Motor neuron (in vitro differentiated cells): ENCODE measurements around the gene CYS1. TPM values are rescaled to one million over a fixed set of nuclear protein-coding genes. Genes with fewer than 3 reads are reported as not detected.
A peak's percentile ranks its signal among the peaks of the same experiment; 100 is the strongest.

Source experiments
- ATAC-seq, 8 experiments: fragments of 200-7000 bp; cut with Tn5 transposase; replicated peaks in 6 of 8; 2 replicates each; pipeline ENCODE4 v1.8.0; 2021; ENCODE audit warnings: mild to moderate bottlenecking in 8 of 8, moderate library complexity in 8 of 8
- H3K27ac ChIP-seq, 2 donors: fragments of 250-450 bp; sonication (Bioruptor Pico); 2 replicates each; pipeline ENCODE4 v1.9.0; 2021; ENCODE audit warnings: antibody characterized with exemption in 2 of 2, mild to moderate bottlenecking in 2 of 2, moderate library complexity in 1 of 2
- H3K4me1 ChIP-seq, 2 donors: fragments of 250-450 bp; sonication (Bioruptor Pico); replicated peaks in 1 of 2; 2 replicates each; pipeline ENCODE4 v1.6.1; 2021; ENCODE audit warnings: antibody characterized with exemption in 2 of 2, mild to moderate bottlenecking in 2 of 2, moderate library complexity in 1 of 2
- H3K4me3 ChIP-seq, 5 donors: fragments of 250-450 bp; sonication (Bioruptor Pico); 2 replicates each; pipeline ENCODE4 v1.9.0; 2021; ENCODE audit warnings: antibody characterized with exemption in 5 of 5, mild to moderate bottlenecking in 5 of 5, moderate library complexity in 4 of 5
- WGBS, 10 experiments: fragments of 450-650 bp; shearing (Covaris generic); methylation state at CpG; one replicate each; pipeline ENCODE4 v1.0.0; 2022; 5-methylcytosine and 5-hydroxymethylcytosine counted together
- in situ Hi-C, 9 experiments: fragments of 400-800 bp; cut with MboI; loops; one replicate each; pipeline ENCODE4 v1.15.0; 2021; ENCODE audit warnings: low sequenced_read_pairs in 9 of 9, low pct_unique_long_range_greater_than_20kb in 2 of 9; ENCODE audit not compliant: unreplicated experiment in 9 of 9
- total RNA-seq, 8 experiments: library from RNA; unstranded; fragments of 300-600 nt; gene quantifications; 2 replicates each; pipeline versions ENCODE4 v1.2.3 to v1.2.4, GENCODE V29; 2022

CYS1 gene
- total RNA-seq, 8 experiments from 2014 or later, result 0.14 to 6.2 (median 0.50) TPM; not detected in 1

- H3K4me1 ChIP-seq, result peaks cover 28 to 30% of the 10 kb centered on the region in 2 donors
- peak in 7 of 8 experiments; percentile 30 to 77 (median 35) for ATAC-seq
- no peak overlapping the region for H3K4me3 ChIP-seq
- in situ Hi-C loops, result loop anchor here in 3 of 9 experiments (25.0 kb wide), 1 partner anchor 218 kb away; no protein-coding TSS in a partner anchor
- WGBS, 10 experiments, result 4 to 86% (median 50%) methylated on average over 1 to 7 of the region's 9 CpGs; no CpG with 5 or more reads in 3 of the 10 experiments
- no peak overlapping the region for H3K27ac ChIP-seq
Observed at GRCh38 chr2:10030311-10030736, 49.9 kb downstream of the CYS1 start.

GRCh38 chr2:10029875-10030223, 50.4 kb downstream of the CYS1 start:
- in situ Hi-C loops, result loop anchor here in 3 of 9 experiments (25.0 kb wide), 1 partner anchor 218 kb away; no protein-coding TSS in a partner anchor
- 22 to 100% (median 76%) methylated on average over 1 to 7 of the region's 7 CpGs; no CpG with 5 or more reads in 1 of the 10 experiments for whole genome bisulfite sequencing, 10 experiments
- Histone ChIP-seq H3K27ac (no peak overlapping the region), H3K4me1 (peaks cover 28 to 30% of the 10 kb centered on the region in 2 donors), H3K4me3 (no peak overlapping the region)
- ATAC-seq, result no peak

- H3K4me3 ChIP-seq, result no peak overlapping the region
- ATAC-seq, result peak; percentile 79 to 92 (median 82)
- WGBS, 10 experiments, result 0 to 71% (median 37%) methylated on average over 1 to 6 of the region's 26 CpGs; no CpG with 5 or more reads in 6 of the 10 experiments
- peak overlapping the region in 1 of 2 donors; percentile 5 for H3K27ac ChIP-seq
- in situ Hi-C loops, result loop anchor here in 3 of 9 experiments (25.0 kb wide), 1 partner anchor 217 kb away; no protein-coding TSS in a partner anchor
- H3K4me1 ChIP-seq, result peaks cover 28 to 30% of the 10 kb centered on the region in 2 donors
Observed at GRCh38 chr2:10028988-10029874, 51.0 kb downstream of the CYS1 start.

- ATAC-seq, result peak; percentile 23 to 65 (median 54)
- Histone ChIP-seq H3K27ac (peak overlapping the region in 1 of 2 donors; percentile 5), H3K4me1 (peaks cover 28 to 30% of the 10 kb centered on the region in 2 donors), H3K4me3 (no peak overlapping the region)
- 25 to 83% (median 58%) methylated on average over 1 to 7 of the region's 16 CpGs; no CpG with 5 or more reads in 4 of the 10 experiments for WGBS, 10 experiments
- in situ Hi-C loops, result loop anchor here in 3 of 9 experiments (25.0 kb wide), 1 partner anchor 216 kb away; no protein-coding TSS in a partner anchor
Observed at GRCh38 chr2:10028407-10028987, 51.7 kb downstream of the CYS1 start.

- ATAC-seq, result peak in 1 of 8 experiments; percentile 0
Observed at GRCh38 chr2:10027660-10028330, 52.4 kb downstream of the CYS1 start.

GRCh38 chr2:10026940-10027569, 53.2 kb downstream of the CYS1 start:
- no peak for ATAC-seq
- 50 to 100% (median 80%) methylated on average over 1 to 8 of the region's 8 CpGs; no CpG with 5 or more reads in 3 of the 10 experiments for WGBS, 10 experiments
- Histone ChIP-seq H3K4me1 (peaks cover 34% of the 10 kb centered on the region in 2 donors), H3K4me3 (no peak overlapping the region), H3K27ac (no peak overlapping the region)
- in situ Hi-C loops, result loop anchor here in 3 of 9 experiments (25.0 kb wide), 1 partner anchor 215 kb away; no protein-coding TSS in a partner anchor

More at GRCh38 chr2:10027660-10028330, 52.4 kb downstream of the CYS1 start:
- in situ Hi-C loops, result loop anchor here in 3 of 9 experiments (25.0 kb wide), 1 partner anchor 215 kb away; no protein-coding TSS in a partner anchor
- H3K4me1 ChIP-seq, result peaks cover 29 to 31% of the 10 kb centered on the region in 2 donors
- 90 to 100% (median 100%) methylated on average over 1 to 4 of the region's 16 CpGs; no CpG with 5 or more reads in 5 of the 10 experiments for WGBS, 10 experiments
- no peak overlapping the region for H3K27ac ChIP-seq
- no peak overlapping the region for H3K4me3 ChIP-seq

GRCh38 chr2:10022966-10023662, 57.1 kb downstream of the CYS1 start:
- Histone ChIP-seq H3K4me1 (peaks cover 4 to 6% of the 10 kb centered on the region in 2 donors), H3K4me3 (no peak overlapping the region), H3K27ac (no peak overlapping the region)
- peak in 5 of 8 experiments; percentile 26 to 61 (median 46) for ATAC-seq
- WGBS, 10 experiments, result 71 to 100% (median 83%) methylated on average over 1 to 5 of the region's 10 CpGs; no CpG with 5 or more reads in 4 of the 10 experiments
- in situ Hi-C loops, result no loop called here

- Histone ChIP-seq H3K27ac (no peak overlapping the region), H3K4me1 (peaks cover 4 to 6% of the 10 kb centered on the region in 2 donors), H3K4me3 (no peak overlapping the region)
- in situ Hi-C loops, result no loop called here
- 91 to 100% methylated on average over 1 to 4 of the region's 4 CpGs; no CpG with 5 or more reads in 8 of the 10 experiments for WGBS, 10 experiments
- peak in 5 of 8 experiments; percentile 12 to 59 (median 47) for ATAC-seq
Observed at GRCh38 chr2:10022445-10022844, 57.8 kb downstream of the CYS1 start.

- peak in 4 of 8 experiments; percentile 4 to 25 (median 10) for ATAC-seq
- H3K4me1 ChIP-seq, result peaks cover 4 to 6% of the 10 kb centered on the region in 2 donors
- H3K4me3 ChIP-seq, result no peak overlapping the region
- in situ Hi-C loops, result no loop called here
- 20 to 100% (median 90%) methylated on average over 1 to 2 of the region's 16 CpGs; no CpG with 5 or more reads in 7 of the 10 experiments for WGBS, 10 experiments
- H3K27ac ChIP-seq, result no peak overlapping the region
Observed at GRCh38 chr2:10022041-10022421, 58.2 kb downstream of the CYS1 start.

GRCh38 chr2:10019602-10020400, 60.4 kb downstream of the CYS1 start:
- no peak for ATAC-seq
- in situ Hi-C loops, result no loop called here
- Histone ChIP-seq H3K4me3 (no peak overlapping the region), H3K27ac (no peak overlapping the region), H3K4me1 (peaks cover 4 to 6% of the 10 kb centered on the region in 2 donors)
- 43 to 89% (median 83%) methylated on average over 7 to 10 of the region's 27 CpGs; no CpG with 5 or more reads in 7 of the 10 experiments for WGBS, 10 experiments

- ATAC-seq, result peak in 2 of 8 experiments; percentile 60 to 68
- Histone ChIP-seq H3K27ac (no peak overlapping the region), H3K4me3 (no peak overlapping the region), H3K4me1 (peaks cover 4 to 6% of the 10 kb centered on the region in 2 donors)
- 0 to 100% (median 80%) methylated on average over 1 to 6 of the region's 8 CpGs; no CpG with 5 or more reads in 1 of the 10 experiments for WGBS, 10 experiments
- in situ Hi-C loops, result no loop called here
Observed at GRCh38 chr2:10019174-10019573, 61.0 kb downstream of the CYS1 start.
